GM18520 (cell line): ENCODE data around the gene TPTE2.
"Not testable (repeated sequence)": the region's sequence is repeated elsewhere in the genome, so short reads cannot be mapped to it uniquely, and the experiment has no call there.

Experiments
- ATAC-seq: cut with Tn5 transposase; IDR thresholded peaks from one replicate; pipeline ENCODE4 v1.9.1; 2021; ENCODE audit not compliant: unreplicated experiment

Gene TPTE2

GRCh38 chr13:19561127-19561582 lies at the start of gene TPTE2:
Gene TPTE2, minus strand, starts transcription at chr13:19561532. Its CDS starts 58,298 bp downstream, at chr13:19503234.
- ATAC-seq = not testable (repeated sequence)

GRCh38 chr13:19607523-19608078 lies 46.3 kb upstream of the TPTE2 start:
- ATAC-seq = no peak

GRCh38 chr13:19606737-19607136 lies 45.4 kb upstream of the TPTE2 start:
- ATAC-seq = no peak

- no peak for ATAC-seq
These were observed 44.8 kb upstream of the TPTE2 start for GRCh38 chr13:19606152-19606551.

GRCh38 chr13:19605161-19605955 lies 44.0 kb upstream of the TPTE2 start:
- no peak for ATAC-seq

GRCh38 chr13:19604306-19604705 lies 43.0 kb upstream of the TPTE2 start:
- ATAC-seq = no peak

- peak; percentile 84 for ATAC-seq
These were observed 40.7 kb upstream of the TPTE2 start for GRCh38 chr13:19601749-19602725.

GRCh38 chr13:19597523-19597922 lies 36.2 kb upstream of the TPTE2 start:
- no peak for ATAC-seq

- no peak for ATAC-seq
These were observed 35.6 kb upstream of the TPTE2 start for GRCh38 chr13:19596960-19597361.

GRCh38 chr13:19596086-19596485 lies 34.8 kb upstream of the TPTE2 start:
- ATAC-seq = no peak

- no peak for ATAC-seq
These were observed 31.4 kb upstream of the TPTE2 start for GRCh38 chr13:19592657-19593180.

- no peak for ATAC-seq
These were observed 30.5 kb upstream of the TPTE2 start for GRCh38 chr13:19591864-19592263.

- no peak for ATAC-seq
These were observed 29.1 kb upstream of the TPTE2 start for GRCh38 chr13:19590423-19590822.

GRCh38 chr13:19589312-19589711 lies 28.0 kb upstream of the TPTE2 start:
- ATAC-seq = no peak

GRCh38 chr13:19587635-19588300 lies 26.4 kb upstream of the TPTE2 start:
- ATAC-seq = peak; percentile 62

- ATAC-seq = peak; percentile 73
These were observed 25.7 kb upstream of the TPTE2 start for GRCh38 chr13:19586904-19587634.

GRCh38 chr13:19581675-19582074 lies 20.3 kb upstream of the TPTE2 start:
- no peak for ATAC-seq

- ATAC-seq = no peak
These were observed 13.9 kb upstream of the TPTE2 start for GRCh38 chr13:19575230-19575629.

GRCh38 chr13:19573120-19573716 lies 11.9 kb upstream of the TPTE2 start:
- no peak for ATAC-seq
